ENCODE data around the gene PFDN1. TPM values are rescaled to one million over a fixed set of nuclear protein-coding genes. Genes with fewer than 3 reads are reported as not detected.

PFDN1 gene
- total and polyA plus RNA-seq, 2 experiments from 2014 or later, result 119 to 256 TPM

GRCh38 chr5:140244525-140245025, 58.3 kb downstream of the PFDN1 start:
- Histone ChIP-seq H3K4me2 (no peak overlapping the region), H2AFZ (no peak overlapping the region)

More at GRCh38 chr5:140244525-140245025, 58.3 kb downstream of the PFDN1 start:
- Histone ChIP-seq H3K4me3 (no peak overlapping the region), H3K4me1 (ENCODE audit: insufficient read depth) (peaks cover 26% of the 10 kb centered on the region), H3K79me2 (replicated peaks; ENCODE audit: insufficient read depth) (peaks cover 20% of the 10 kb centered on the region; the same call in 1 of the 2 replicates), H3K27me3 (ENCODE audit: insufficient read depth) (no peaks in the 10 kb centered on the region), H3F3A (replicated peaks; ENCODE audit: low read depth) (peaks cover 12% of the 10 kb centered on the region; the same call in 1 of the 2 replicates), H4K20me1 (replicated peaks; ENCODE audit: insufficient read depth) (peaks cover 7% of the 10 kb centered on the region), H3K36me3 (ENCODE audit: insufficient read depth) (no peaks in the 10 kb centered on the region), H3K27ac (ENCODE audit: low read depth) (peak overlapping the region; percentile 67; the same call in 1 of the 2 replicates), H3K9me2 (ENCODE audit: insufficient read depth) (no peaks in the 10 kb centered on the region)
- peaks cover 29% of the 10 kb centered on the region for H3K27me3 Mint-ChIP-seq (ENCODE audit: insufficient read depth, low read depth, poor library complexity)
- H3K4me1 Mint-ChIP-seq, result peaks cover 43% of the 10 kb centered on the region
- TF ChIP-seq POLR2AphosphoS5 (IDR thresholded peaks at IDR 0.05; ENCODE audit: low read depth) (peak; percentile 19; the same call in 1 of the 2 replicates), ZNF462 (CRISPR knock-in tag; IDR thresholded peaks at IDR 0.05) (no peak), CREB1 (CRISPR knock-in tag; IDR thresholded peaks at IDR 0.05; ENCODE audit: low read depth) (no peak), CTCF (conservative IDR thresholded peaks at IDR 0.05; ENCODE audit: low read depth in 2 of 2) (peak; percentile 79 to 98)
- no peak overlapping the region for H3K27ac Mint-ChIP-seq
- DNase-seq (ENCODE audit: low spot score), result peak; percentile 96
- peak; percentile 57 for ATAC-seq
- peaks cover 16% of the 10 kb centered on the region for H3K36me3 Mint-ChIP-seq (ENCODE audit: low read depth)
- H3K4me3 Mint-ChIP-seq, result no peak overlapping the region
- no peaks in the 10 kb centered on the region for H3K9me3 Mint-ChIP-seq

All from GM23338 (cell line).